Activated CD8-positive, alpha-beta memory T cell treated with anti-CD3 and anti-CD28 coated beads for 36 hours (primary cell): Measurements from ENCODE around the gene ZSCAN25. TPM values are rescaled to one million over a fixed set of nuclear protein-coding genes. Genes with fewer than 3 reads are reported as not detected.

Experiments
- CTCF ChIA-PET: fragments of 350-600 bp; sonication (Branson Sonifier 250); formaldehyde crosslinking; loops from one replicate; lab custom pipeline; 2021; ENCODE audit warnings: antibody characterized with exemption; lab: Charles Lee
- POLR2A ChIA-PET: fragments of 350-600 bp; sonication (Branson Sonifier 250); formaldehyde crosslinking; loops from one replicate; lab custom pipeline; 2021; ENCODE audit warnings: antibody characterized with exemption; lab: Charles Lee
- total RNA-seq, 2 experiments: library from RNA; stranded (reverse); gene quantifications; one replicate each; pipeline ENCODE4 v1.2.3, GENCODE V29; 2021

The ZSCAN25 gene
- total RNA-seq, 2 experiments from 2014 or later: 24.8 to 27.8 TPM

GRCh38 chr7:99672573-99672972 is 55.8 kb downstream of the ZSCAN25 start:
- ChIA-PET POLR2A (no interaction called here), CTCF (no interaction called here)

GRCh38 chr7:99674995-99675742 is 58.4 kb downstream of the ZSCAN25 start:
- ChIA-PET CTCF (no interaction called here), POLR2A (no interaction called here)

- ChIA-PET POLR2A (no interaction called here), CTCF (no interaction called here)
Measured at GRCh38 chr7:99677013-99677647, 60.4 kb downstream of the ZSCAN25 start.

GRCh38 chr7:99677648-99678045 is 60.9 kb downstream of the ZSCAN25 start:
- CTCF ChIA-PET: no interaction called here
- POLR2A ChIA-PET: no interaction called here

GRCh38 chr7:99679032-99679399 is 62.3 kb downstream of the ZSCAN25 start:
- POLR2A ChIA-PET: no interaction called here
- CTCF ChIA-PET: no interaction called here

- CTCF ChIA-PET: no interaction called here
Measured at GRCh38 chr7:99679400-99680191, 62.9 kb downstream of the ZSCAN25 start, which contains the start of gene CYP3A5. Gene CYP3A5 (minus strand): TSS chr7:99679996. CDS start chr7:99679896, 100 bp downstream.

More at GRCh38 chr7:99679400-99680191, 62.9 kb downstream of the ZSCAN25 start, which contains the start of gene CYP3A5:
- POLR2A ChIA-PET: no interaction called here

Other genes with a start within 250 kb of the ZSCAN25 start
- 100 to 1,000 TPM; 267 to 276 TPM for gene ARPC1B, start 242.2 kb upstream of the ZSCAN25 start, total RNA-seq
- 100 to 1,000 TPM; 207 to 213 TPM for gene PDAP1, start 208.3 kb upstream of the ZSCAN25 start, total RNA-seq
- gene BUD31, start 208.0 kb upstream of the ZSCAN25 start, total RNA-seq: 100 to 1,000 TPM; 173 to 180 TPM
- 1 to 10 TPM; 6.0 to 7.0 TPM for gene PTCD1, start 178.1 kb upstream of the ZSCAN25 start, total RNA-seq
- 10 to 100 TPM; 65.2 to 65.4 TPM for gene CPSF4, start 178.0 kb upstream of the ZSCAN25 start, total RNA-seq
- gene ATP5MF, start 150.8 kb upstream of the ZSCAN25 start, total RNA-seq: 100 to 1,000 TPM; 473 to 493 TPM
- 10 to 100 TPM; 13.1 to 14.4 TPM for gene ZNF789, start 144.1 kb upstream of the ZSCAN25 start, total RNA-seq
- gene ZNF394, start 116.7 kb upstream of the ZSCAN25 start, total RNA-seq: 10 to 100 TPM; 27.2 to 31.2 TPM
- gene ZKSCAN5, start 112.3 kb upstream of the ZSCAN25 start, total RNA-seq: 1 to 10 TPM; 8.6 to 9.0 TPM
- gene FAM200A, start 64.8 kb upstream of the ZSCAN25 start, total RNA-seq: 1 to 10 TPM; 7.1 to 7.3 TPM
- 10 to 100 TPM; 54.9 to 57.1 TPM for gene ZNF655, start 58.3 kb upstream of the ZSCAN25 start, total RNA-seq
- gene TMEM225B, start 18.7 kb upstream of the ZSCAN25 start, total RNA-seq: under 1 TPM; 0.80 to 0.86 TPM
- gene CYP3A5, start 63.0 kb downstream of the ZSCAN25 start, total RNA-seq: under 1 TPM in 1 of 2 experiments, not detected in 1; 0.08 TPM
- not detected for gene CYP3A7, start 118.2 kb downstream of the ZSCAN25 start, total RNA-seq
- gene CYP3A4, start 167.2 kb downstream of the ZSCAN25 start, total RNA-seq: not detected
- not detected for gene CYP3A43, start 211.1 kb downstream of the ZSCAN25 start, total RNA-seq